PC-3 (cell line): Measurements from ENCODE around the gene SNX20. TPM values are rescaled to one million over a fixed set of nuclear protein-coding genes. Genes with fewer than 3 reads are reported as not detected.

ENCODE experiments used
- ATAC-seq: fragments of 200-7000 bp; cut with Tn5 transposase; 2 replicates; pipeline ENCODE4 v1.9.1; 2020; ENCODE audit warnings: mild to moderate bottlenecking, moderate library complexity
- BruUV-seq: library from RNA; stranded (reverse); fragments of 400-500 nt; replicated peaks from 2 replicates; lab custom pipeline; 2021; lab: Mats Ljungman, UMichigan
- CTCF ChIA-PET: fragments of 300-600 bp; sonication (Branson Sonifier 250); formaldehyde crosslinking; loops from one replicate; lab custom pipeline; 2022; ENCODE audit warnings: antibody characterized with exemption; lab: Charles Lee
- POLR2A ChIA-PET: fragments of 300-600 bp; sonication (Branson Sonifier 250); formaldehyde crosslinking; loops from one replicate; lab custom pipeline; 2022; ENCODE audit warnings: antibody characterized with exemption; ENCODE audit not compliant: unreplicated experiment; lab: Charles Lee
- DNase-seq: peaks from one replicate; pipeline ENCODE4 v3.0.0-alpha.2; 2015
- H2AFZ ChIP-seq: fragments of 300-600 bp; sonication (generic); 2 replicates; pipeline ENCODE4 v1.6.0; 2016; ENCODE audit warnings: antibody characterized with exemption, low read length
- H3F3A ChIP-seq: fragments of 300-600 bp; sonication (generic); one replicate; pipeline ENCODE4 v1.6.0; 2017; ENCODE audit warnings: antibody characterized with exemption, low read length, control low read depth, mild to moderate bottlenecking; ENCODE audit not compliant: unreplicated experiment
- H3K27ac ChIP-seq: fragments of 300-600 bp; sonication (generic); 2 replicates; pipeline ENCODE4 v1.5.1; 2016; ENCODE audit warnings: mild to moderate bottlenecking, low read length
- H3K27me3 ChIP-seq: fragments of 300-600 bp; sonication (generic); 2 replicates; pipeline ENCODE4 v1.6.1; 2016; ENCODE audit warnings: low read length, mixed read lengths
- H3K36me3 ChIP-seq: fragments of 300-600 bp; sonication (generic); 2 replicates; pipeline ENCODE4 v1.6.1; 2016; ENCODE audit warnings: low read depth, mixed run types, low read length, mixed read lengths
- H3K4me1 ChIP-seq: fragments of 300-600 bp; sonication (generic); 2 replicates; pipeline ENCODE4 v1.5.1; 2016; ENCODE audit warnings: low read length; ENCODE audit not compliant: insufficient read depth
- H3K4me2 ChIP-seq: fragments of 300-600 bp; sonication (generic); 2 replicates; pipeline ENCODE4 v1.6.0; 2016; ENCODE audit warnings: low read length
- H3K4me3 ChIP-seq: fragments of 300-600 bp; sonication (generic); 2 replicates; pipeline ENCODE4 v1.5.1; 2016; ENCODE audit warnings: mild to moderate bottlenecking, low read length, mixed read lengths
- H3K79me2 ChIP-seq: fragments of 300-600 bp; sonication (generic); 2 replicates; pipeline ENCODE4 v1.6.1; 2017; ENCODE audit warnings: low read length, mixed read lengths
- H3K9ac ChIP-seq: fragments of 300-600 bp; sonication (generic); 2 replicates; pipeline ENCODE4 v1.6.0; 2016; ENCODE audit warnings: mild to moderate bottlenecking, low read length
- H3K9me2 ChIP-seq: fragments of 300-600 bp; sonication (generic); replicated peaks from 2 replicates; pipeline ENCODE4 v1.6.1; 2016; ENCODE audit warnings: mixed run types, low read length, mixed read lengths
- H3K9me3 ChIP-seq: fragments of 300-600 bp; sonication (generic); 2 replicates; pipeline ENCODE4 v1.6.1; 2016; ENCODE audit warnings: low read length, mixed read lengths
- H4K20me1 ChIP-seq: fragments of 300-600 bp; sonication (generic); 2 replicates; pipeline ENCODE4 v1.6.1; 2016; ENCODE audit warnings: low read length, mixed read lengths
- EZH2 ChIP-seq: fragments of 300-600 bp; sonication (generic); IDR thresholded peaks from one replicate; pipeline ENCODE4 v1.6.1; 2017; ENCODE audit warnings: antibody characterized with exemption, mild to moderate bottlenecking, low read length; ENCODE audit not compliant: unreplicated experiment
- EZH2phosphoT487 ChIP-seq: fragments of 300-600 bp; sonication (generic); IDR thresholded peaks from 2 replicates; pipeline ENCODE4 v1.6.1; 2018; ENCODE audit warnings: mild to moderate bottlenecking, antibody characterized with exemption, low read length, borderline replicate concordance
- intact Hi-C: fragments of 100-400 bp; cut with micrococcal nuclease; formaldehyde crosslinking; loops from 2 replicates; pipeline ENCODE4 v1.9.0; 2023
- total RNA-seq: library from RNA; depleted of rRNA; stranded (reverse); fragments of >200 nt; gene quantifications from 2 replicates; pipeline ENCODE4 v1.2.3, GENCODE V29; 2014
- TF ChIP-seq, protein P1 (sequence below): fragments of 300-600 bp; sonication (generic); conservative IDR thresholded peaks from 2 replicates; pipeline ENCODE4 v1.5.1; 2017; ENCODE audit warnings: antibody characterized with exemption, low read depth, mild to moderate bottlenecking, low read length

Gene SNX20
- total RNA-seq, 1 experiment from 2014 or later: not detected

DNA sequence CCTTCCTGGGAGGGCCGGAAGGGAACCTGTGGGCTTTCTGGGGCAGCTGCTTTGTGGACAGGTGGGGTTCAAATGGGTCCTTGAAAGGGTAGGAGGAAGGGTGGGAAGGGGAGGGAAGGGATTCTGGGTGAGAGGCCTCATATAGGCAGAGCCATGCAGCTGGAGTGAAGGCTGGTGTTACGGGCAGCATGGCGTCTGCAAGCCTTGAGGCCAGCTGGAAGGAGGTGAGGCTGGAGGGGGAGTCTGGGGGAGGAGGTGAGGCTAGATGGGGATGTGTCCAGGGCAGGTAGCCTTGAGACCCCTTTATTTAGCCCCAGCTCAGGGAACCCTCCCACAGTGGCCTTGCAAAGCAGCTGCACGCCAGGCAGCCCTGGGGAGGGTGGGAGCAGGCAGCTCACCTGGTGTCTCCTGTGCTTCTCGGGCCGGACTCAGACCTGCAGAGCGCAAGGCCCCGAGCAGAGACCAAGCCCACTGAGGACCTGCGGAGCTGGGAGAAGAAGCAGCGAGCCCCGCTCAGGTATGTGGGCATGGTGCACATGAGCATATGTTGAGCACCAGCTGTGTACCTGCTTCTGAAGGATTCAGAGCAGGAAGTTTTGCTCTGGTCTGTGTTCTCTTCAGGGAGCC is 50.6 kb downstream of the SNX20 start:
- H3K4me2 ChIP-seq: no peak overlapping the region
- ChIA-PET POLR2A (no interaction called here), CTCF (no interaction called here)
- H4K20me1 ChIP-seq: no peaks in the 10 kb centered on the region
- H3K27ac ChIP-seq: no peak overlapping the region
- H3K9me3 ChIP-seq: no peaks in the 10 kb centered on the region
- no peaks in the 10 kb centered on the region for H3K36me3 ChIP-seq
- H3K4me1 ChIP-seq: peaks cover 10% of the 10 kb centered on the region
- no peak overlapping the region for H3K4me3 ChIP-seq
- peaks cover 4% of the 10 kb centered on the region; the same call in 1 of the 2 replicates for H3K27me3 ChIP-seq
- H3K9me2 ChIP-seq: no peaks in the 10 kb centered on the region
- intact Hi-C loops: no loop called here
- H3K9ac ChIP-seq: no peak overlapping the region
- ATAC-seq (no peak), DNase-seq (no peak)
- BruUV-seq: no TSS peak
- H3F3A ChIP-seq: no peaks in the 10 kb centered on the region
- TF ChIP-seq EZH2phosphoT487: no peak
- TF ChIP-seq, protein P1, sequence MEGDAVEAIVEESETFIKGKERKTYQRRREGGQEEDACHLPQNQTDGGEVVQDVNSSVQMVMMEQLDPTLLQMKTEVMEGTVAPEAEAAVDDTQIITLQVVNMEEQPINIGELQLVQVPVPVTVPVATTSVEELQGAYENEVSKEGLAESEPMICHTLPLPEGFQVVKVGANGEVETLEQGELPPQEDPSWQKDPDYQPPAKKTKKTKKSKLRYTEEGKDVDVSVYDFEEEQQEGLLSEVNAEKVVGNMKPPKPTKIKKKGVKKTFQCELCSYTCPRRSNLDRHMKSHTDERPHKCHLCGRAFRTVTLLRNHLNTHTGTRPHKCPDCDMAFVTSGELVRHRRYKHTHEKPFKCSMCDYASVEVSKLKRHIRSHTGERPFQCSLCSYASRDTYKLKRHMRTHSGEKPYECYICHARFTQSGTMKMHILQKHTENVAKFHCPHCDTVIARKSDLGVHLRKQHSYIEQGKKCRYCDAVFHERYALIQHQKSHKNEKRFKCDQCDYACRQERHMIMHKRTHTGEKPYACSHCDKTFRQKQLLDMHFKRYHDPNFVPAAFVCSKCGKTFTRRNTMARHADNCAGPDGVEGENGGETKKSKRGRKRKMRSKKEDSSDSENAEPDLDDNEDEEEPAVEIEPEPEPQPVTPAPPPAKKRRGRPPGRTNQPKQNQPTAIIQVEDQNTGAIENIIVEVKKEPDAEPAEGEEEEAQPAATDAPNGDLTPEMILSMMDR: no peak
- TF ChIP-seq EZH2: no peak
- H2AFZ ChIP-seq: no peak overlapping the region
- no peaks in the 10 kb centered on the region for H3K79me2 ChIP-seq

DNA sequence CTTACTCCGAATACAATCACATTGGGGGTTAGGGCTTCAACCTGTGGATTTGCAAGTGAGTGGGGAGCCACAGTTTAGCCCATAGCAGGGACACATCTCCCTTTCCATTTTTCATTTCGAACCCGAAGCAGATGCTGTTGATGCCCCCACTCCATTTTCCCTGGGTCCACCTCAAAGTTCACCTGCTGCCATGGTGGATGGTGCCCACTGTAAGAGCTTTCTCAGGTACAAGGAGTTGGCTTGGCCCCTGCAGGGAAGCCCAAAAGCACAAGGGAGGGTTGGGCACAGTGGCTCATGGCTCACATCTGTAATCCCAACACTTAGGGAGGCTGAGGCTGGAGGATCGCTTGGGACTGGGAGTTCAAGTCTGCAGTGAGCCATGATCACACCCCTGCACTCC is 51.8 kb downstream of the SNX20 start:
- DNase-seq (no peak), ATAC-seq (no peak)
- Histone ChIP-seq H3K9ac (no peak overlapping the region), H3K4me1 (peaks cover 10% of the 10 kb centered on the region), H3F3A (no peaks in the 10 kb centered on the region), H2AFZ (no peak overlapping the region), H3K27ac (no peak overlapping the region), H3K27me3 (no peaks in the 10 kb centered on the region), H3K4me2 (no peak overlapping the region), H3K9me2 (no peaks in the 10 kb centered on the region), H3K9me3 (no peaks in the 10 kb centered on the region), H3K79me2 (no peaks in the 10 kb centered on the region), H4K20me1 (no peaks in the 10 kb centered on the region), H3K4me3 (no peak overlapping the region), H3K36me3 (no peaks in the 10 kb centered on the region)
- intact Hi-C loops: no loop called here
- no TSS peak for BruUV-seq
- POLR2A ChIA-PET: no interaction called here
- no peak for TF ChIP-seq EZH2
- CTCF ChIA-PET: no interaction called here

DNA sequence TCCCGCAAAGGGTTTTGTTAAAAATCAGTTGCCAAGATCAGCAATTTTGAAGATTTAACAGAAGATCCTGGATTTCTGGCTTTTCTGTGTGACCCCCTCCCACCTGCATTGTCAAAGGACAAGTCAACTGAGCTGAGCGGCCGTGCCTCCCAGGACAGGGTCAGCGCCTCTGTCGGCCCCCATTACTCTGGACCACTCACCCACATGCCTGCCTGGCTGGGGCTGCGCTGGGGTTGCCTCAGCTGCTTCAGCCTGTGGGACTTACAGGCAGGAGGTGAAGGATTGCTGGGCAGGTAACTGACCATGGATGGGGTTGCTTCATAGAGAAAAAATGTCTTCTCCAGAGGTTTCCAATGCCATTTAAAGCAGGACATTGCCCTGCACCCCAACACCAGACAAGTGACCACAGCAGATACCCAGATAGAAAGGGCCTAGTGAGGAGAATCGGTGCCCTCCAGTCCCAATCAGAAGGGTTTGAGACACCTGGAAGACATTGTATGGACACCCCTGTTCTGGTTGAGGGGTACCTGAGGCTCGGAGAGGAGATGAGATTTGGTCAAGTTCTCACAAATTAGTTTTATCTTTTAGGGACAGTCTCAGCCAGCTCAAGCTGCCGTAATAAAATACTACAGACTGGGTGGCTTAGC is 52.8 kb downstream of the SNX20 start:
- H3K4me1 ChIP-seq: peaks cover 10% of the 10 kb centered on the region
- no peak overlapping the region for H3K27ac ChIP-seq
- intact Hi-C loops: no loop called here
- H3K9me3 ChIP-seq: no peaks in the 10 kb centered on the region
- CTCF ChIA-PET: no interaction called here
- H3K27me3 ChIP-seq: no peaks in the 10 kb centered on the region
- POLR2A ChIA-PET: no interaction called here
- no peaks in the 10 kb centered on the region for H3K9me2 ChIP-seq
- H3K36me3 ChIP-seq: no peaks in the 10 kb centered on the region
- no peaks in the 10 kb centered on the region for H3F3A ChIP-seq
- DNase-seq: no peak
- no peak overlapping the region for H3K4me3 ChIP-seq
- no peak overlapping the region for H2AFZ ChIP-seq
- no peaks in the 10 kb centered on the region for H3K79me2 ChIP-seq
- BruUV-seq: no TSS peak
- H3K9ac ChIP-seq: no peak overlapping the region
- ATAC-seq: no peak
- no peaks in the 10 kb centered on the region for H4K20me1 ChIP-seq
- TF ChIP-seq EZH2phosphoT487 (no peak), EZH2 (no peak)
- TF ChIP-seq, protein P1: no peak
- no peak overlapping the region for H3K4me2 ChIP-seq
